ENCODE results near the gene TPPP3.
"Not testable (repeated sequence)": the region's sequence is repeated elsewhere in the genome, so short reads cannot be mapped to it uniquely, and the experiment has no call there.

Gene TPPP3

DNA sequence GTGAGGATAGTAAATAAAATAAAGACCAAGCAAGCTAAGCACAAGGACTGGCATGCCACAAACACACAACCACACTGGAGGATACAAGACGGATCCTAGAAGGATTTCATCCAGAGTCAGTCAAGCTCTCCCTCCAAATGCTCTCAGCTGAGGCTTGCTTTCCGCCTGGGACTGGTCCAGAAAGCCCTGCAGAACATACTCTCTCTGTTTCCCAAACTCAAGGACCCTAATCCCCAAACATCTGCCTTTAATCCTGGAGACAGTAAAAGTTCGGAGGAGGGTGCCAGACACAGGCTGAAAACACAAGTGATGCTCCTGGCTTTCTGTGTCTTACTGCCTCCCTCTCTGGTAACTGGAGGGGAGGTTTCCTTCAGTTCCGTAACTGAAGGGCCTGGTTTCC, 32.3 kb upstream of the TPPP3 start:
- no peak for DNase-seq

DNA sequence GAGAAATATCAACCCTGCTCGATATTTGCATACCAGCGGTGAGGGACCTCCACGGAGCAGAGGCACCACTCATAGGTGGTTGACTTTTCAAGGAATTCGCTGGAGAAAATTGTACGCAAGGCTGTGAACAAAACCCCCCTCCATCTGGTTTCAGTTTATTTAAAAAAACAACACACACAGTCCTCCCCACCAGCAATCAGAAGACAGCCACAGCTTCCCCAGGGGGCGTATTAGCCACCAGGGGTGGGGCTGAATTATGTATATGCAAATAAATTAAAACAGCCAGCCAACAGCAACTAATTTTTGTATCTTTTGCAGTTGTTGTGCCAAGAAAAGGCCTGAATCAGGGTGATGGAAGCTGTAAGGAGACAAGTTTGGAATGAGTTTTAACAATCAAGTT, 31.8 kb upstream of the TPPP3 start:
- DNase-seq, result no peak

- no peak for DNase-seq
Observed at GRCh38 chr16:67424261-67424615, 30.9 kb upstream of the TPPP3 start.

DNA sequence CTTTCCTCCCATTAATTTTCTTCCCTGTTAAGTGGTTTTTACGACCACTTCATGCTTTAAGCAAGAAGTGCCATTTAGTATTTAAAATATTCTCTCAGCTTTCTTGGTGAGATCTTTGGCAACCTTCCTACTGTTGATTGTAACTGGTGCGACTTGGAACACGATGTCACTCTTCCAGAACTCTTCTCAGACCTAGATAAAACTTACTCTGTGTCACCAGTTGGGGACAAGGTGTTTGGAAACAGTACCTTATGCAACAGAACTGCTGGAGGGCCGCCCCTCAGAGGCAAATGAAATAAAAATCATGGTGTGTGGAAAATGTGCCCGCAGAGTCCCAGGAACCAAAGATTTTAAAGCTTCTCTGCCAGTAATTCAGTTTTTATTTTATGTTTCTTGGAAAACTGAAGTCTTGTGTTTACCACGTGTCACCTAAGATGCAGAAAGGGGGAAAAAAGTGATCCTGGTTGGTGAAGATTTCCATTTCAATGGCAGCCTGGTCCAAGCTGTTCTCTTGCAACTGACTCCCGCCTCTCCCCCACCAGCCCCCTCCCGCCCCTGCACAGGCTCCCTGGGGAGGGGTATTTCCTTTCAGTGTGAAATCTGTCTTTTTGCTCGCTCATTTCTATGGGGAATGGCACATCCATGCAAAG, 30.4 kb upstream of the TPPP3 start:
- no peak for DNase-seq

- DNase-seq, result no peak
Observed at GRCh38 chr16:67423015-67423414, 29.7 kb upstream of the TPPP3 start.

- DNase-seq, result no peak
Observed at GRCh38 chr16:67421030-67421429, 27.7 kb upstream of the TPPP3 start.

DNA sequence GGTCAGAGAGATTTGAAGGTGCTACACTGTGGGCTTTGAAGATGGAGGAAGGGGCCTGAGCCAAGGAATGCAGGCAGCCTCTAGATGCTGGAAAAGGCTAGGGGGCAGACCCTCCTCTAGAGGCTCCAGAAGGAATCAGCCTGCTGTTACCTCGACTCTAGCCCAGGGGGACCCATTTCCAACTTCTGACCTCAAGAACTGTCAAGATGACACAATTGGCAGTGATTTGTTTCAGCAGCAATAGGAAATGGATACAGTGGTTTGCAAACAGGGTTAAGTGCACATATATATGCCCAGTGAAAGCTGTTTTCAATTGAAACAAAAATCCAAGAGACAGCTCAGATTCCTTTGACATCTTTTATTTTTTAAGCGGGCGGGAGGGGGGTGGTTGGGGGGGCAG, 26.6 kb upstream of the TPPP3 start:
- no peak for DNase-seq

GRCh38 chr16:67419502-67419901, 26.2 kb upstream of the TPPP3 start:
- no peak for DNase-seq

DNA sequence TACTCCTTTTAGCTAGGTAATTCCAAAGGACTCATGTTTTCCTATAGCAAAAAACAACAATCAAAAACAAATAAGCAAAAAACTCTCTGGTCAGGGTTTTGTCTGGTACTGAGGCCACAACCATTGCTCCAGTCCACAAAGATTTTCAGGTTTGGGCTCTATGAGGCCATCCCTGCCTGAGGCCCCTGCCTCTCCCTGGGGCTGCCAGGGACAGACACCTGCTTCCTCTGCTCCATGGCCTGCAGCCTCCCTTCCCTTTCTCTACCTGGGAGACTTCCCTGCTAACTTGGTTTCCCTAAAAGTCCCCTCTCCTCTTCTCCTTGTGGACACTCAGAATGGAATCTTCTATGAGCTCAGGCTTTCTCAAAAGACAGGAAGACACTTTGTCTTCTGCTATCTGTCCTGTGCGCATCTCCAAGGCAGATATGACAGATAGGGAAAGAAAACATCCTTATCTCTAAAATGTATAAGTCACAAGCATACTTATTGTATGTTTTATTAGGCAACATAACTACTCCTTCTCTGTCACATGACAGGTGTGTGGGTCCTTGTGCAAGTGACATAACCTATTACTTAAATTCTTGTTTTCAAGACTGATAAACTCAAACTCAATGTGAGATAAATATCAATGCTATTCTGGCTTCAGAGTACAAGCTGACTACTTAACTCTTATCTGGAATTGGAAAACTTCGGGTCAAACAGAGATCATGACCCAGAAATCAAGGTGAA, 24.2 kb upstream of the TPPP3 start:
- DNase-seq, result no peak

GRCh38 chr16:67415872-67416793, 22.8 kb upstream of the TPPP3 start, which contains the start of gene ZDHHC1:
Gene ZDHHC1 (minus strand): TSS chr16:67416477. CDS start chr16:67407775, 8,702 bp downstream.
- DNase-seq, result no peak

- not testable (repeated sequence) for DNase-seq
Observed at GRCh38 chr16:67415421-67415820, 22.1 kb upstream of the TPPP3 start.

- DNase-seq, result no peak
Observed at GRCh38 chr16:67413978-67414911, 20.9 kb upstream of the TPPP3 start.

GRCh38 chr16:67412294-67412693, 19.0 kb upstream of the TPPP3 start:
- no peak for DNase-seq

DNA sequence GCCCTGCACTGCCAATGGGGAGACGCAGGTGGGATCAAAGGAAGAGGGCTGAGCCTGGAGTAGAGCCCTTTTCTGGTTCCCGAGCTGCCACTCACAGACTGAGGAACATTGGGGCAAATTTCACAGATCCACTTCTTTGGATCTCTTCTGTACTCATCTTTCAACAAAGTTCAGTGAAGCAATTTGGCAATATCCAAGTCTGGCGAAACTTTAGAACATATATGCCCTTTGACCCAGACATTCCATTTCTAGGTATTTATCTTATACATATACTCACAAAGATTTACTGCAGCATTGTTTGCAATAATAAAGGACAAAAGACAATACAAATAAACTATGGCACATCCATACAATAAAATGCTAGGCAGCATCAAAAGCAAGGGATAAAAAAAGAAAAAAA, 18.0 kb upstream of the TPPP3 start:
- DNase-seq, result no peak

- DNase-seq, result no peak
Observed at GRCh38 chr16:67409631-67410030, 16.3 kb upstream of the TPPP3 start.

GRCh38 chr16:67407788-67408452, 14.6 kb upstream of the TPPP3 start:
- no peak for DNase-seq

DNA sequence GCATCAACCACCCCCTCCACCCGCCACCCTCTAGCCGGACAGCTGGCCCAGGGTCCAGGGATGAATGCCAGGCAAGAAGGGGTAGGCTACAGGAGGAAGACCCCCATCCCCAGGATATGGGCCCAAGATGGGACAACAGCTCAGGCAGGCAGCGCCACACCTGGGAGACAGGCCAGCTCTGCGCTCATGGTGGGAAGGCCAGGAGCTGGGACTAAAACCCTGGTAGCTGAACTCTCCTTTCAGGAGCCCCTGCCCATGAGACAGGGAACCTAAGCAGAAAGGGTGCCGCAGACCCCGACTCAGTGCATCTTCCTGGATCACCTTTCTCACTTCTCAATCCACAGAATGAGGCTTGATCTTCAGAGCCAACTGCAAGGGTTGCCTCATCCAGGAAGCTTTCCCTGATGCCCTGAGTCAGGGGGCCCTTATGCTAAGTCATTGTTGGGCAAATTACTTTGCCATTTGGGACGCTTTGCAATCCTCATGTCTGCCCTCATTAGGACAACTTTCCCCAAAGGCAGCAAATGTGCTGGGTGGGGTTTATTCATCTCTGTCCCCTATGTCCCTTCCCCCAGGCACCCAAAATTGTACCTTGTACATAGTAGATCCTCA, 14.0 kb upstream of the TPPP3 start:
- DNase-seq, result no peak

- DNase-seq, result no peak
Observed at GRCh38 chr16:67406111-67406971, 13.0 kb upstream of the TPPP3 start.

- no peak for DNase-seq
Observed at GRCh38 chr16:67405336-67405735, 12.0 kb upstream of the TPPP3 start.

DNA sequence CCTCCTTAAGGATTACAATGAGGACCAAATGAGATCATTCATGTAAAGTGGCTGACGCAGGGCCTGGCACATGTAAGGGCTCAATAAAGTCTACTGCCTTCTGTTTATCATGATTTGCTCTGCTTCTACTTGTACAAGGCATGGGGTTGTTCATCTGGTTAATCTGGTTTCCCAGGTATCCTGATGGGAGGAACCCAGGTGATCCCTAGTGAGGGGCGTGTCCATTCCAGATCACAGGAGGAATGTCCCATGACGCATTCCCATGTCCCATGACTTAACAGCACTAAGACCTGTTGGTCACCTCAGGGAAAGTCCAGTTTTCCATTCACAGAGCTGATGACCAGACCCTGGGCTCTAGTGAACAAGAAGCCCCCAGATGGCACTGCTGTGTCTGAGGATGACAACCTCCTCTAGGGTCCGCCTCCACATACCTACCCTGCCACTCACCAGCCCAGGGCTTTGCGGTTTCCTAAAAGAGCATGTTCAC, 11.5 kb upstream of the TPPP3 start:
- DNase-seq, result no peak

Measured in NCI-H446 treated with DMSO at 0.1 percent for 48 hours (cell line).